HG03135 (cell line): ENCODE measurements around the gene DCAF4.
A peak's percentile ranks its signal among the peaks of the same experiment; 100 is the strongest.

Source experiments
- ATAC-seq: cut with Tn5 transposase; IDR thresholded peaks from one replicate; pipeline ENCODE4 v1.9.1; 2021; ENCODE audit warnings: mild to moderate bottlenecking, moderate library complexity; ENCODE audit not compliant: unreplicated experiment

The DCAF4 gene

DNA sequence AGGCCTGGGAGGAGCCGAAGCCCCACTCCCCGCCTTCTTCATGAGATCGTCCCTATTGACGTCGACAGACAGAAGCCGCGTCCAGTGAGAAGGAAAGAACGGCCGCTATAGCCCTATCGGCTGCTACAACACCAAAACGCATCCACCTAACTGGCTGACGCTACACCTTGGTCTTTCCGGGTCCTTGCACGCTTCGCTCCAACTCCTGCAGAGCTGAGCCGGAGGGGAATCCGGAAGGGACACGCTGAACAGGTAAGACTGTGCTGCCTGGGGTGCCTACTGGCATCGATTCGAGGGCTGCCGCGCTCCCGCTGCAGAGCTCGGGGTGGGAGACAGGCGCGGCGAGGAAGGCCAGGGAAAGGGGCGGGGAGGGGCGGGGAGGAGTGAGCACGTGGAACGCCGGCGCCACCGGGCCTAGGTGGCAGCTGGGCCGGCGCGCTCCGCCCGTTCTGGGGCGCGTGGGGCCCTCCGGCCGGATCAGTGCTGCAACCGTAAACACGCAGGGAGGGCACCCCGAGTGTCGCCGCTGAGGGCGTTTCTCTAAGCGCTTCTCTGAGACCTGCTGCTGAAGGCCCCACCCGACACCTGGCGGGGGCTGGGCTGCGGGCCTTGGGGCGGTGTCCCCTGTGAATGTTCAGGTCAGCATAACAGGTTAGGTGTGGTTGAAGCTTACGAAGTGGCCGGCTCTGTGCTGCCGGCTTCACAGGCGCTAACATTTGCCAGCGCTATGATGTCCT, at the start of gene DCAF4:
Gene DCAF4 (plus strand): TSS at position 173 of the 737 bp plus-strand sequence. CDS start 11,515 bp downstream, outside the sequence.
- peak; percentile 97 for ATAC-seq

DNA sequence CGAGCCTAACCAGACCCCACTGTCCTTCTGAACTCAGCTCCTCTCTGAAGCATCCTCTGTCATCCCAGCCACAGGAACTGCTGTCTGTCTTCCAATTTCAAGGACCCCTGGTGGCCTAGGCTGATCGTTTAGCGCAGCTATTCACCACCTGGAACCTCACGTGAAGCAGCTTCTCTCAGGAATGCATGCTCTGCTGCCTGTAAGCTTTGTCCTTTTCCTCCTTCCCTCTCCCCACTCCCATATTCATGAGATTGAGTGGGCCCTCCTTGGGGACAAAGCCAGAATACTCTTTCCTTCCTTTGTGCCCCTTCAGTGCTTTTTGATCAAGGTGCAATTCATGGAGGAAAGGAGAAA, 49.6 kb upstream of the DCAF4 start:
- ATAC-seq, result no peak

DNA sequence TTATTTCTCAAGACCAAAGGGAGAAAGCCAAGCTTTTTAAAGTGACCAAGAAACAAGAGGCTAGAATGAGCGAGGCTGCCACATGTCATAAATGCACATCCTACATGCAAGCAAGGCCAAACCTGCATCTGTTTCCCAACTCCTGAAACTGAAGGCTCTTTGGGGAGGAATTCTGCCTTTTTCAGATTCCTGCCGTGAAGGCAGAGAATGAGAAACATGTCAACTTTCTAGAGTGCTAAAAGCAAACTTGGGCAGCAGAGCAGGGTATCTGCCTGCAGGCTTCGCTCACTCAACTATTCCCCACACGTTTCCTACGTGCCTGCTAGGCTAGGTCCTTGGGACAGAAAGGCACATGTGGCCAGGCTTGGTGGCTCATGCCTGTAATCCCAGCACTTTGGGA, 47.5 kb upstream of the DCAF4 start:
- ATAC-seq, result no peak

DNA sequence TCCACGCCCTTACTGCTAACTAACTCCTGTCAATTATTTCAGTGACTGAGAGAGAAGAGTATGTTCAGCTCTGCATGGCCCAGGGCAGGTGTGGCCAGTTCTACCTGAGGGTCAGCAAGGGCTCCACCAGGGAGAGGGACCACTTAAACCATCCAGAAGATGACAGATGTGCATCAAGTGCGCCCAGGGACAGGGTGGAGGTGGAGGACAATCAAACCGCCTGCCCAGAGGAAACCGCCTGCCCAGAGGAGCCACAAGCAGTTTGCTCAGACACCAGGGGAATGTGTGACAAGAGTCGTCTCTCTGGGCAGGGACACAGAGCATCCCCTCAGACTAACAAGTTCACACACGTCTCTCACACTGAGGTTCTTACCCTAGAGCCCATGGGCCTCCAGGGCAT, 46.8 kb upstream of the DCAF4 start:
- no peak for ATAC-seq

DNA sequence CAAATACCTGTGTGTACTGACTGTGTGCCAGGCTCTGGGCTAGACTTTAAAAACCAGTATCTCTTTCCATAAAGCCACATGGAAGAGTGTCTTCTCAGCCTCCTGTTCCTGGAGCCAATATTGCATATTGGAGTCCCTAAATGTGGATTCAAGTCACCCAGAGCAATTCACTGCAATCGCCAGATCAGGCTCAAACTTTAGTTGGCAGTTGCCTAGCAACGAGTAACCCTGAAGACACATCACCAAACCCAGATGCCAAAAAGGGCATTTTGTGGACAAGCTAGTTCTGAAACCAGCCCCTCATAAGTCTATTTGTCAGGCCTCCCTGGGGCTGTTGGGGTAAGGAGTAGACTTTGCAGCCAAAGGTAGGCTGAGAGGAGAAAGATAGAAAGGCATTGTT, 46.1 kb upstream of the DCAF4 start:
- no peak for ATAC-seq

DNA sequence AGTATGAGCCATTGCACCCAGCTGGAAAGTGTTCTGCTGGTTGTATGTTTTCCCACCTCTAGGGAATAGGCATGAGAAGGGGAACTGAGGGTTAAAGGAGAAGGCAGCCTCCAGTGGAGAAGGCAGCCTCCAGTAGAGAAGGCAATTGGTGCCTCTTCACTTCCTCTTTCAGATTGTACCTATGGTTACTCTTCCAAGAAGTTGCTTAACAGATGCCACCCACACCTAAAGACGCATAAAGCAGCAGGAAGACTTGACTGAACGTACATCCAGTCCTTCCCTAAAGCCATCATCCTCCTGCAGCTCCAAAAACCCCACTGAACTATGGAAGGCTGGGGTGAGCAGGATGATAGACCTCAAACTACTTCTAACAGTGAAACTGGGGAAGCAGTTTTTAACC, 45.4 kb upstream of the DCAF4 start:
- ATAC-seq, result no peak

- no peak for ATAC-seq
Observed at GRCh38 chr14:72881543-72881942, 44.7 kb upstream of the DCAF4 start.

DNA sequence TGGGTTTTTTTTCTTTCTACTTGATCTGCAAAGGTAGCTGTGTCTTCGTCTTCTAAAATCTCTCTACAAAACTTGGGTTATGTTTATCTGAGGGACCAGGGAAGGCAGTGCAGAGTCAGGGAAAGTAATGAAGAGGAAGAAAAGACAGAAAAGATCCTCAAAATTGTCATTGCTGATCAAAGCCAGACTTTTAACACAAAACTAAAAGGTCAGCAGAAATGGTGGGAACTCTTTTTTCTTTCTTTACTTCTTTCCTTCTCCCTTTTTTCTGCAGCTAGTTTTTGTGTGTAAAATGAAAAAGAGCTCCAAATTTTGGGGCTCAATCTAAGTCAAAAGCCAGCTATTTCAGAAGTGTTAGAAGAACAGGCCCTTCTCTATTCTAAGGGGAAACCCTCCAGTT, 44.2 kb upstream of the DCAF4 start:
- no peak for ATAC-seq

DNA sequence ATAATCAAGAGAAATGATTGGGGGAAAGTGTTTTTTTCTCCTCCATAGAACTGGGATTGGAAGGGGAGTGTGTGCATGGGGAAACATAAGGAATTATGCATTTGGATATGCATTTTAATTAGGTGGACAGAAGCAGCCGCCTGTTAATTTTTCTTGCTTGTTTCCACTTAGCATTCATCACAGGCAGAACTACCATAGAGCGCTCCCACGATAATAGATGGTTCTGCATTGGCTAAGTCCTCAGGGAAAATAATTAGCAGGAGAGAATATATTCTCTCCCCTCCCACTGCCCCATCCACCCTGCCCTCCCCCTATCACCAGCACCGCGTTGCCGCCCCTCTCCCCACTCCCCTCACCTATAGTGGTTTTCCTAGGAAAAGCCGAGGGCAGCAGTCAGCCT, 43.8 kb upstream of the DCAF4 start:
- no peak for ATAC-seq

GRCh38 chr14:72883109-72883508, 43.2 kb upstream of the DCAF4 start:
- no peak for ATAC-seq

- ATAC-seq, result no peak
Observed at GRCh38 chr14:72883961-72884360, 42.3 kb upstream of the DCAF4 start.

DNA sequence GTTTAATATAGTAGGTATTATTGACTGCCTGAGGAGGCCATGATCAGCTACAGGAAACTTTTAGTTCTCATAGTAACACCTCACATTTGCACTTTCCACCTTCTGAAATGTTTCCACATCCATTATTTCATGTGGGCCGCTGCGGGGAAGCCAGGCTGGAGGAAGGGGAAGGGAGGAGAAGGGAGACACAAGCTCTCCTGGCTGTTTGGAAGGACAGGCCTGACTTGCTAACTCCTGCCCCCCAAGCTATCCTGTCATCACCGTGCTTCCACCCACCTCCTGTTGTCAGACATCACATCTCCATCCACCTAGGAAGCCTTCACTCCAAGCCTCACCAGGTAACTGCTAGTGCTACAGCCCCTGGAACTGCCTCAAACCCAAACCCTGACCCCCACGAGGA, 41.9 kb upstream of the DCAF4 start:
- ATAC-seq, result no peak

DNA sequence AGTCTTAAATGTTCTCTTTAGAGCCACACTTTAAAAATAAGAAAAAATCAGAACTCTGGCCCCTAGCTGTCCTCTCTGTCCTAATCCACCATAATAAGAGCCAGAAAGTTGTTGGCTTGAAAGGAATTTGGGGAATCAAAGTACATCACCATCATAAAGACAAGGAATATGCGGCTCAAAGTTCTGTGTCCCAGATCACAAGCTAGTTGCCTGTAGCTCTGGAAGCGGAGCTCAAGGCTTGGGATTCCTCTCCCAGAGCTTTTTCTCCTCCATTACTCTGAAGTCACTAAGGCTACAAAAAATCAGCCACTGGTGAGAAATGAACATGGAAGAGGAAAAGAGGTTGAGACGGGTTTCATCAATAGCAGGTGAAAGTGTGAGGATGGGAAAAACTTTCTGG, 38.8 kb upstream of the DCAF4 start:
- ATAC-seq, result no peak

- no peak for ATAC-seq
Observed at GRCh38 chr14:72888192-72888591, 38.1 kb upstream of the DCAF4 start.

GRCh38 chr14:72888636-72889201, 37.5 kb upstream of the DCAF4 start:
- no peak for ATAC-seq

GRCh38 chr14:72889366-72889765, 36.9 kb upstream of the DCAF4 start:
- no peak for ATAC-seq

GRCh38 chr14:72891666-72892102, 34.6 kb upstream of the DCAF4 start:
- no peak for ATAC-seq

GRCh38 chr14:72892103-72892878, 34.0 kb upstream of the DCAF4 start:
- ATAC-seq, result no peak

DNA sequence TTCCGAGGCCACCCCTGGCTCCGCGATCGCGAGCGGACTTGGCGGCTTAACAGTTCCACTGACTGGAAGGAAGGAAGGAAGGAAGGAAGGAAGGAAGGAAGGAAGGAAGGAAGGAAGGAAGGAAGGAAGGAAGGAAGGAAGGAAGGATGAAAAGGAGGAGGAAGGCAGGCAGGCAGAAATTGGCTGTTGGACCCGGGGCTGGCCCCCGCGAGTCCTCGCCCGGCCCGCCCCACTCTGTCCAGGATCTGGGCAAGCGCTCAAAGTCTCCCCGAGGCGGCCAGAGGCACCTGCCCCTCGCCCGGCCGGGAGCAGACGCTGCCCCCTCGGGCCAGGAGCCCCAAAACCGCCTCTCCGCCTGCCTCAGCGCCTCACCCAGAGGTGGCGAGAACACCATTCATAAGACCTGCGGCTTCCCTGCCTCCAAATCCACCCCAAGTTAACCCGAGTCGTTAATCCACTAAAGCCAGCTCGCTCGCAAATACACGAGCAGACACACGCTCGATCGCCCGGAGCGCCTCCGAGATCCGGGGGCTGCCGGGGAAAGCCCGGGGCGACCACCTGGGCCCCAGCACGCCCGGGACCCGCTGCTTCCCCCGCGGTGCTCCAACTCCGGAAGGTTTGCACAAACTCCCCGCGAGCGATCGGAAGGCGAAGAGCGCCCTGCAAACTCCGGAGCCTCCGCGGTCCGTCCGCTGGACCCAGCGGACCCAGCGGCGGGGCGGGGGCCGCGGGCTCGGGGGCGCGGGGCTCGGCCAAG, 33.2 kb upstream of the DCAF4 start:
- peak; percentile 24 for ATAC-seq

GRCh38 chr14:72893636-72894322, 32.5 kb upstream of the DCAF4 start, which contains the start of gene DPF3:
TSS of gene DPF3 (minus strand) at chr14:72894101. CDS start at chr14:72894088, 13 bp downstream.
- peak; percentile 96 for ATAC-seq

- no peak for ATAC-seq
Observed at GRCh38 chr14:72894323-72894622, 32.0 kb upstream of the DCAF4 start.
